Middle frontal gyrus (tissue), 1 donor: Measurements from ENCODE around the gene PEX19.
A peak's percentile ranks its signal among the peaks of the same experiment; 100 is the strongest.

Experiments used
- DNase-seq: peaks from one replicate; pipeline ENCODE4 v3.0.0-alpha.2; 2015; ENCODE audit warnings: low spot score; ENCODE audit errors: extremely low spot score

The PEX19 gene

GRCh38 chr1:160277987-160278386, 6.9 kb downstream of the PEX19 start:
- no peak for DNase-seq

GRCh38 chr1:160277330-160277729, 7.6 kb downstream of the PEX19 start:
- DNase-seq: no peak

GRCh38 chr1:160271025-160271424, 13.9 kb downstream of the PEX19 start:
- DNase-seq: no peak

- no peak for DNase-seq
Measured at GRCh38 chr1:160267284-160267991, 17.5 kb downstream of the PEX19 start.

- no peak for DNase-seq
Measured at GRCh38 chr1:160264795-160265307, 20.1 kb downstream of the PEX19 start.

GRCh38 chr1:160261893-160262794, 22.8 kb downstream of the PEX19 start, which contains the start of gene DCAF8:
TSS of gene DCAF8 (minus strand) at chr1:160262549. CDS start at chr1:160244008, 18,541 bp downstream.
- DNase-seq: peak; percentile 97

GRCh38 chr1:160261556-160261892, 23.4 kb downstream of the PEX19 start:
- no peak for DNase-seq

- no peak for DNase-seq
Measured at GRCh38 chr1:160260406-160261382, 24.2 kb downstream of the PEX19 start.

GRCh38 chr1:160258177-160258798, 26.6 kb downstream of the PEX19 start:
- DNase-seq: no peak

- DNase-seq: no peak
Measured at GRCh38 chr1:160257411-160258015, 27.4 kb downstream of the PEX19 start.

- no peak for DNase-seq
Measured at GRCh38 chr1:160256396-160257046, 28.4 kb downstream of the PEX19 start.

GRCh38 chr1:160255781-160256300, 29.1 kb downstream of the PEX19 start:
- DNase-seq: no peak

GRCh38 chr1:160251687-160252526, 33.0 kb downstream of the PEX19 start:
- DNase-seq: peak; percentile 71

GRCh38 chr1:160251011-160251410, 33.9 kb downstream of the PEX19 start:
- no peak for DNase-seq

- DNase-seq: no peak
Measured at GRCh38 chr1:160247053-160247452, 37.9 kb downstream of the PEX19 start.

- no peak for DNase-seq
Measured at GRCh38 chr1:160245434-160245833, 39.5 kb downstream of the PEX19 start.

GRCh38 chr1:160244209-160244608, 40.7 kb downstream of the PEX19 start:
- DNase-seq: no peak

- no peak for DNase-seq
Measured at GRCh38 chr1:160243767-160244166, 41.2 kb downstream of the PEX19 start.
